Muscle layer of duodenum (tissue), 2 donors: ENCODE data around the gene VEZT.

Experiments used
- H3K27ac ChIP-seq: one replicate; pipeline ENCODE4 v1.7.0; 2013; ENCODE audit warnings: mild to moderate bottlenecking, low read length
- H3K27me3 ChIP-seq: one replicate; pipeline ENCODE4 v1.7.0; 2013; ENCODE audit warnings: low read depth, mild to moderate bottlenecking, control low read depth, low read length
- H3K36me3 ChIP-seq, 2 donors: one replicate each; pipeline ENCODE4 v1.7.0; 2013; ENCODE audit warnings: low read length in 2 of 2, control low read depth in 1 of 2, mild to moderate bottlenecking in 1 of 2; ENCODE audit not compliant: insufficient read depth in 2 of 2, control insufficient read depth in 1 of 2
- H3K4me1 ChIP-seq, 2 donors: one replicate each; pipeline ENCODE4 v1.7.0; 2013; ENCODE audit warnings: low read length in 2 of 2, mild to moderate bottlenecking in 2 of 2, control low read depth in 1 of 2, moderate library complexity in 1 of 2; ENCODE audit not compliant: insufficient read depth in 2 of 2, control insufficient read depth in 1 of 2
- H3K4me3 ChIP-seq, 2 donors: one replicate each; pipeline ENCODE4 v1.7.0; 2013; ENCODE audit warnings: low read length in 2 of 2, low read depth in 1 of 2, mild to moderate bottlenecking in 1 of 2
- H3K9me3 ChIP-seq, 2 donors: one replicate each; pipeline ENCODE4 v1.7.0; 2013; ENCODE audit warnings: low read length in 2 of 2, control low read depth in 1 of 2, mild to moderate bottlenecking in 1 of 2; ENCODE audit not compliant: control insufficient read depth in 1 of 2
- donor health status: healthy.

Gene VEZT

GRCh38 chr12:95217377-95218149 is at the start of gene VEZT, which contains the start of gene FGD6:
Gene VEZT (plus strand): TSS chr12:95217807. CDS start chr12:95217851, 44 bp downstream.
Gene FGD6 (minus strand): TSS chr12:95217467. CDS start chr12:95217240, 227 bp downstream.
- Histone ChIP-seq H3K27ac (peak within 1 kb of the TSS; percentile 96), H3K4me1 (peaks cover 0 to 34% of the 10 kb centered on the region in 2 donors), H3K4me3 (peak within 1 kb of the TSS; percentile 93 to 96), H3K36me3 (no peaks in the 10 kb centered on the region), H3K27me3 (no peaks in the 10 kb centered on the region), H3K9me3 (no peaks in the 10 kb centered on the region)

- Histone ChIP-seq H3K27ac (no peak overlapping the region), H3K27me3 (no peaks in the 10 kb centered on the region), H3K36me3 (no peaks in the 10 kb centered on the region), H3K4me1 (peaks cover 0 to 11% of the 10 kb centered on the region in 2 donors), H3K4me3 (no peak overlapping the region), H3K9me3 (no peaks in the 10 kb centered on the region)
Measured at GRCh38 chr12:95168746-95169145, 48.9 kb upstream of the VEZT start.

- H3K4me3 ChIP-seq = no peak overlapping the region
- H3K36me3 ChIP-seq = no peaks in the 10 kb centered on the region
- no peaks in the 10 kb centered on the region for H3K9me3 ChIP-seq
- H3K27me3 ChIP-seq = no peaks in the 10 kb centered on the region
- peaks cover 0 to 16% of the 10 kb centered on the region in 2 donors for H3K4me1 ChIP-seq
- H3K27ac ChIP-seq = no peak overlapping the region
Measured at GRCh38 chr12:95169368-95169767, 48.2 kb upstream of the VEZT start.

GRCh38 chr12:95173392-95174251 is 44.0 kb upstream of the VEZT start:
- Histone ChIP-seq H3K36me3 (no peaks in the 10 kb centered on the region), H3K4me3 (peak overlapping the region in 1 of 2 donors; percentile 27), H3K27me3 (no peaks in the 10 kb centered on the region), H3K4me1 (peaks cover 0 to 25% of the 10 kb centered on the region in 2 donors), H3K9me3 (no peaks in the 10 kb centered on the region), H3K27ac (peak overlapping the region; percentile 10)

GRCh38 chr12:95177201-95177768 is 40.3 kb upstream of the VEZT start:
- H3K4me1 ChIP-seq = peaks cover 0 to 25% of the 10 kb centered on the region in 2 donors
- H3K4me3 ChIP-seq = no peak overlapping the region
- H3K9me3 ChIP-seq = no peaks in the 10 kb centered on the region
- no peak overlapping the region for H3K27ac ChIP-seq
- H3K27me3 ChIP-seq = no peaks in the 10 kb centered on the region
- no peaks in the 10 kb centered on the region for H3K36me3 ChIP-seq

- peaks cover 0 to 21% of the 10 kb centered on the region in 2 donors for H3K4me1 ChIP-seq
- no peak overlapping the region for H3K27ac ChIP-seq
- H3K9me3 ChIP-seq = no peaks in the 10 kb centered on the region
- no peaks in the 10 kb centered on the region for H3K27me3 ChIP-seq
- no peak overlapping the region for H3K4me3 ChIP-seq
- H3K36me3 ChIP-seq = no peaks in the 10 kb centered on the region
Measured at GRCh38 chr12:95178136-95178535, 39.5 kb upstream of the VEZT start.

GRCh38 chr12:95179011-95179410 is 38.6 kb upstream of the VEZT start:
- no peaks in the 10 kb centered on the region for H3K27me3 ChIP-seq
- H3K27ac ChIP-seq = no peak overlapping the region
- H3K4me1 ChIP-seq = peaks cover 0 to 13% of the 10 kb centered on the region in 2 donors
- no peak overlapping the region for H3K4me3 ChIP-seq
- H3K36me3 ChIP-seq = no peaks in the 10 kb centered on the region
- no peaks in the 10 kb centered on the region for H3K9me3 ChIP-seq

- no peaks in the 10 kb centered on the region for H3K36me3 ChIP-seq
- H3K27me3 ChIP-seq = no peaks in the 10 kb centered on the region
- no peak overlapping the region for H3K4me3 ChIP-seq
- H3K9me3 ChIP-seq = no peaks in the 10 kb centered on the region
- H3K4me1 ChIP-seq = peaks cover 0 to 6% of the 10 kb centered on the region in 2 donors
- H3K27ac ChIP-seq = no peak overlapping the region
Measured at GRCh38 chr12:95181103-95181502, 36.5 kb upstream of the VEZT start.

GRCh38 chr12:95182868-95183415 is 34.7 kb upstream of the VEZT start:
- H3K9me3 ChIP-seq = no peaks in the 10 kb centered on the region
- no peak overlapping the region for H3K4me3 ChIP-seq
- no peak overlapping the region for H3K27ac ChIP-seq
- H3K27me3 ChIP-seq = no peaks in the 10 kb centered on the region
- H3K4me1 ChIP-seq = no peaks in the 10 kb centered on the region
- H3K36me3 ChIP-seq = no peaks in the 10 kb centered on the region

- no peaks in the 10 kb centered on the region for H3K9me3 ChIP-seq
- no peaks in the 10 kb centered on the region for H3K36me3 ChIP-seq
- H3K4me3 ChIP-seq = no peak overlapping the region
- no peak overlapping the region for H3K27ac ChIP-seq
- H3K4me1 ChIP-seq = no peaks in the 10 kb centered on the region
- H3K27me3 ChIP-seq = no peaks in the 10 kb centered on the region
Measured at GRCh38 chr12:95184121-95184520, 33.5 kb upstream of the VEZT start.

- H3K9me3 ChIP-seq = no peaks in the 10 kb centered on the region
- no peaks in the 10 kb centered on the region for H3K27me3 ChIP-seq
- no peaks in the 10 kb centered on the region for H3K4me1 ChIP-seq
- no peak overlapping the region for H3K27ac ChIP-seq
- no peaks in the 10 kb centered on the region for H3K36me3 ChIP-seq
- H3K4me3 ChIP-seq = no peak overlapping the region
Measured at GRCh38 chr12:95185072-95185471, 32.5 kb upstream of the VEZT start.
